Measurements from ENCODE around the gene TGOLN2. TPM values are rescaled to one million over a fixed set of nuclear protein-coding genes. Genes with fewer than 3 reads are reported as not detected.

The TGOLN2 gene
- total and polyA plus RNA-seq, 2 of the 13 experiments (the other 11 are each of a cell fraction or from before 2014, with no cell fraction given): 99.6 to 155 TPM

DNA sequence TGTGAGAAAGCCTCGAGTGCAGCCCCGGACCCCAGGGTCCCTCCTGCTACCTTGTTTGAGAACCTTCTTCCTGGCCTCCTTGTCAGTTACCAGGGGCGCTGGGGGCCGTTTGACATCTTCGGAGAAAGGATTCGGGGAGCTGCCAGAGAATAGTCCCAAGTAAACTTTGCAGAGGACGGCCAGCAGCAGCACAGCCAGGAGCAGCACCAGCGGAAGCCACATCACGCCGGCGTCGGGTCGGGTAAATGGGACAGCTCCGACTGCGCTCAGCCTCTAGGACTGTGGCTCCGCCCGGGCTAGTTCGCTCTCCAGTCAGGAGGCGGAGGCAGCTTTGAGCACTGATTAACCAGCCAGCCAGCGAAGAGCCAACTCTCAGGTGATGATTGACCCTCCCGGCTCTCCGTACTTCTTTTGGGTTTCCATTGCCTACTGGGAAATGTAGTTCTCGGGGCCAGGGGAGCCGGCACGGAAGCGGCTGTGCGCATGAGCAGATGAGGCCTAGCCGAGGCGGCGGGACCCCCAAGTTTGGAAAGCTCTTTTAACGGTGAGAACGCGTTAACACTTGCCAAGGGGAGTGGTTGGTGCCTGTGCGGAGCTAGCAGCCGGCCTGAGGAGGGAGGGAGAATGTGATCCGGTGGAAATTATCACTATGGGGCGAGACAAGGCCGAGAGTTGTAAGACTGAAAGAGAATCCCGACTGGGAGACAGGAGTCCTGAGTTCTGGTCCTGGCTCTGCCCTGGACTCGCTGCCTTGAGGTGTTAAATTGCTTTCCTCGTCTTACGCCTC, 26.7 kb upstream of the TGOLN2 start, which contains the start of the genes ELMOD3 and RETSAT (continued):
- TF ChIP-seq, protein P1, sequence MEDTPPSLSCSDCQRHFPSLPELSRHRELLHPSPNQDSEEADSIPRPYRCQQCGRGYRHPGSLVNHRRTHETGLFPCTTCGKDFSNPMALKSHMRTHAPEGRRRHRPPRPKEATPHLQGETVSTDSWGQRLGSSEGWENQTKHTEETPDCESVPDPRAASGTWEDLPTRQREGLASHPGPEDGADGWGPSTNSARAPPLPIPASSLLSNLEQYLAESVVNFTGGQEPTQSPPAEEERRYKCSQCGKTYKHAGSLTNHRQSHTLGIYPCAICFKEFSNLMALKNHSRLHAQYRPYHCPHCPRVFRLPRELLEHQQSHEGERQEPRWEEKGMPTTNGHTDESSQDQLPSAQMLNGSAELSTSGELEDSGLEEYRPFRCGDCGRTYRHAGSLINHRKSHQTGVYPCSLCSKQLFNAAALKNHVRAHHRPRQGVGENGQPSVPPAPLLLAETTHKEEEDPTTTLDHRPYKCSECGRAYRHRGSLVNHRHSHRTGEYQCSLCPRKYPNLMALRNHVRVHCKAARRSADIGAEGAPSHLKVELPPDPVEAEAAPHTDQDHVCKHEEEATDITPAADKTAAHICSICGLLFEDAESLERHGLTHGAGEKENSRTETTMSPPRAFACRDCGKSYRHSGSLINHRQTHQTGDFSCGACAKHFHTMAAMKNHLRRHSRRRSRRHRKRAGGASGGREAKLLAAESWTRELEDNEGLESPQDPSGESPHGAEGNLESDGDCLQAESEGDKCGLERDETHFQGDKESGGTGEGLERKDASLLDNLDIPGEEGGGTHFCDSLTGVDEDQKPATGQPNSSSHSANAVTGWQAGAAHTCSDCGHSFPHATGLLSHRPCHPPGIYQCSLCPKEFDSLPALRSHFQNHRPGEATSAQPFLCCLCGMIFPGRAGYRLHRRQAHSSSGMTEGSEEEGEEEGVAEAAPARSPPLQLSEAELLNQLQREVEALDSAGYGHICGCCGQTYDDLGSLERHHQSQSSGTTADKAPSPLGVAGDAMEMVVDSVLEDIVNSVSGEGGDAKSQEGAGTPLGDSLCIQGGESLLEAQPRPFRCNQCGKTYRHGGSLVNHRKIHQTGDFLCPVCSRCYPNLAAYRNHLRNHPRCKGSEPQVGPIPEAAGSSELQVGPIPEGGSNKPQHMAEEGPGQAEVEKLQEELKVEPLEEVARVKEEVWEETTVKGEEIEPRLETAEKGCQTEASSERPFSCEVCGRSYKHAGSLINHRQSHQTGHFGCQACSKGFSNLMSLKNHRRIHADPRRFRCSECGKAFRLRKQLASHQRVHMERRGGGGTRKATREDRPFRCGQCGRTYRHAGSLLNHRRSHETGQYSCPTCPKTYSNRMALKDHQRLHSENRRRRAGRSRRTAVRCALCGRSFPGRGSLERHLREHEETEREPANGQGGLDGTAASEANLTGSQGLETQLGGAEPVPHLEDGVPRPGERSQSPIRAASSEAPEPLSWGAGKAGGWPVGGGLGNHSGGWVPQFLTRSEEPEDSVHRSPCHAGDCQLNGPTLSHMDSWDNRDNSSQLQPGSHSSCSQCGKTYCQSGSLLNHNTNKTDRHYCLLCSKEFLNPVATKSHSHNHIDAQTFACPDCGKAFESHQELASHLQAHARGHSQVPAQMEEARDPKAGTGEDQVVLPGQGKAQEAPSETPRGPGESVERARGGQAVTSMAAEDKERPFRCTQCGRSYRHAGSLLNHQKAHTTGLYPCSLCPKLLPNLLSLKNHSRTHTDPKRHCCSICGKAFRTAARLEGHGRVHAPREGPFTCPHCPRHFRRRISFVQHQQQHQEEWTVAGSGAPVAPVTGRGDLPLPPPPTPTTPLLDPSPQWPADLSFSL (CRISPR knock-in tag; IDR thresholded peaks at IDR 0.05): peak; percentile 78
- peak; percentile 93 for TF ChIP-seq TBX2 (CRISPR knock-in tag; IDR thresholded peaks at IDR 0.05; ENCODE audit: borderline replicate concordance)
- peak; percentile 30 for TF ChIP-seq ZNF781 (CRISPR knock-in tag; IDR thresholded peaks at IDR 0.05; ENCODE audit: borderline replicate concordance, not compliant biosample characterization)
- peak; percentile 57; the same call in 1 of the 2 replicates for TF ChIP-seq ZNF891 (CRISPR knock-in tag; IDR thresholded peaks at IDR 0.05)
- peak; percentile 68 for TF ChIP-seq MXD4 (CRISPR knock-in tag; IDR thresholded peaks at IDR 0.05)
- no peak for TF ChIP-seq ZNF589 (CRISPR knock-in tag; conservative IDR thresholded peaks at IDR 0.05)
- no peak; the same call in 1 of the 2 replicates for TF ChIP-seq NCOA1 (CRISPR knock-in tag; IDR thresholded peaks at IDR 0.05)
- TF ChIP-seq ZNF44 (CRISPR knock-in tag; IDR thresholded peaks at IDR 0.05): peak; percentile 35; the same call in 1 of the 2 replicates
- peak; percentile 22; the same call in 1 of the 2 replicates for TF ChIP-seq RFX5 (IDR thresholded peaks at IDR 0.05; ENCODE audit: low read depth, low read length)
- TF ChIP-seq JARID2 (CRISPR knock-in tag; IDR thresholded peaks at IDR 0.05; ENCODE audit: insufficient replicate concordance): no peak
- peak; percentile 93; the same call in 1 of the 2 replicates for TF ChIP-seq ZNF773 (CRISPR knock-in tag; IDR thresholded peaks at IDR 0.05; ENCODE audit: borderline replicate concordance)
- TF ChIP-seq, protein P2, sequence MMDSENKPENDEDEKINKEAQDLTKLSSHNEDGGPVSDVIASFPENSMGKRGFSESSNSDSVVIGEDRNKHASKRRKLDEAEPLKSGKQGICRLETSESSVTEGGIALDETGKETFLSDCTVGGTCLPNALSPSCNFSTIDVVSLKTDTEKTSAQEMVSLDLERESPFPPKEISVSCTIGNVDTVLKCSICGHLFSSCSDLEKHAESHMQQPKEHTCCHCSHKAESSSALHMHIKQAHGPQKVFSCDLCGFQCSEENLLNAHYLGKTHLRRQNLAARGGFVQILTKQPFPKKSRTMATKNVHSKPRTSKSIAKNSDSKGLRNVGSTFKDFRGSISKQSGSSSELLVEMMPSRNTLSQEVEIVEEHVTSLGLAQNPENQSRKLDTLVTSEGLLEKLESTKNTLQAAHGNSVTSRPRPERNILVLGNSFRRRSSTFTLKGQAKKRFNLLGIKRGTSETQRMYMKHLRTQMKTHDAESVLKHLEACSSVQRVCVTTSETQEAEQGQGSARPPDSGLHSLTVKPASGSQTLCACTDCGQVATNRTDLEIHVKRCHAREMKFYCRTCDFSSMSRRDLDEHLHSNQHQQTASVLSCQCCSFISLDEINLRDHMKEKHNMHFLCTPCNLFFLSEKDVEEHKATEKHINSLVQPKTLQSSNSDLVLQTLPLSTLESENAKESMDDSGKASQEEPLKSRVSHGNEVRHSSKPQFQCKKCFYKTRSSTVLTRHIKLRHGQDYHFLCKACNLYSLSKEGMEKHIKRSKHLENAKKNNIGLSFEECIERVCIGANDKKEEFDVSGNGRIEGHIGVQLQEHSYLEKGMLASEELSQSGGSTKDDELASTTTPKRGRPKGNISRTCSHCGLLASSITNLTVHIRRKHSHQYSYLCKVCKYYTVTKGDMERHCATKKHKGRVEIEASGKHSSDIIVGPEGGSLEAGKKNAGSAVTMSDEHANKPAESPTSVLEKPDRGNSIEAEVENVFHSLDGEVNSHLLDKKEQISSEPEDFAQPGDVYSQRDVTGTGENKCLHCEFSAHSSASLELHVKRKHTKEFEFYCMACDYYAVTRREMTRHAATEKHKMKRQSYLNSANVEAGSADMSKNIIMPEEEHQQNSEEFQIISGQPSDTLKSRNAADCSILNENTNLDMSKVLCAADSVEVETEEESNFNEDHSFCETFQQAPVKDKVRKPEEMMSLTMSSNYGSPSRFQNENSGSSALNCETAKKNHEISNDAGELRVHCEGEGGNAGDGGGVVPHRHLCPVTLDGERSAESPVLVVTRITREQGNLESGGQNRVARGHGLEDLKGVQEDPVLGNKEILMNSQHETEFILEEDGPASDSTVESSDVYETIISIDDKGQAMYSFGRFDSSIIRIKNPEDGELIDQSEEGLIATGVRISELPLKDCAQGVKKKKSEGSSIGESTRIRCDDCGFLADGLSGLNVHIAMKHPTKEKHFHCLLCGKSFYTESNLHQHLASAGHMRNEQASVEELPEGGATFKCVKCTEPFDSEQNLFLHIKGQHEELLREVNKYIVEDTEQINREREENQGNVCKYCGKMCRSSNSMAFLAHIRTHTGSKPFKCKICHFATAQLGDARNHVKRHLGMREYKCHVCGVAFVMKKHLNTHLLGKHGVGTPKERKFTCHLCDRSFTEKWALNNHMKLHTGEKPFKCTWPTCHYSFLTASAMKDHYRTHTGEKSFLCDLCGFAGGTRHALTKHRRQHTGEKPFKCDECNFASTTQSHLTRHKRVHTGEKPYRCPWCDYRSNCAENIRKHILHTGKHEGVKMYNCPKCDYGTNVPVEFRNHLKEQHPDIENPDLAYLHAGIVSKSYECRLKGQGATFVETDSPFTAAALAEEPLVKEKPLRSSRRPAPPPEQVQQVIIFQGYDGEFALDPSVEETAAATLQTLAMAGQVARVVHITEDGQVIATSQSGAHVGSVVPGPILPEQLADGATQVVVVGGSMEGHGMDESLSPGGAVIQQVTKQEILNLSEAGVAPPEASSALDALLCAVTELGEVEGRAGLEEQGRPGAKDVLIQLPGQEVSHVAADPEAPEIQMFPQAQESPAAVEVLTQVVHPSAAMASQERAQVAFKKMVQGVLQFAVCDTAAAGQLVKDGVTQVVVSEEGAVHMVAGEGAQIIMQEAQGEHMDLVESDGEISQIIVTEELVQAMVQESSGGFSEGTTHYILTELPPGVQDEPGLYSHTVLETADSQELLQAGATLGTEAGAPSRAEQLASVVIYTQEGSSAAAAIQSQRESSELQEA (CRISPR knock-in tag; IDR thresholded peaks at IDR 0.05; ENCODE audit: not compliant biosample characterization): peak; percentile 81
- TF ChIP-seq XBP1 (CRISPR knock-in tag; IDR thresholded peaks at IDR 0.05): no peak
- TF ChIP-seq YEATS2 (CRISPR knock-in tag; IDR thresholded peaks at IDR 0.05; ENCODE audit: borderline replicate concordance): peak; percentile 89; the same call in 1 of the 2 replicates

Data from HepG2 (cell line).